Spleen (tissue), 11 donors: Measurements from ENCODE around the gene ANKZF1. TPM values are rescaled to one million over a fixed set of nuclear protein-coding genes. Genes with fewer than 3 reads are reported as not detected.
A peak's percentile ranks its signal among the peaks of the same experiment; 100 is the strongest.

Experiments
- DNase-seq: peaks from one replicate; pipeline ENCODE4 v3.0.0-alpha.2; 2020
- H3K27ac ChIP-seq, 8 donors: fragments of 200-600 bp; sonication (generic) in 7 of 8; 1 replicate in 4 of 8; 2 replicates in 4 of 8; pipeline versions ENCODE4 v1.5.0 to v1.8.0; 2016 to 2021; ENCODE audit warnings: inconsistent platforms in 4 of 8, mild to moderate bottlenecking in 4 of 8, moderate library complexity in 1 of 8
- H3K27me3 ChIP-seq, 7 donors: fragments of 200-600 bp; sonication (generic) in 6 of 7; replicated peaks in 1 of 7; 1 replicate in 4 of 7; 2 replicates in 3 of 7; pipeline versions ENCODE4 v1.5.0 to v1.8.0; 2016 to 2021; ENCODE audit warnings: inconsistent platforms in 3 of 7, mild to moderate bottlenecking in 1 of 7
- H3K36me3 ChIP-seq, 6 donors: fragments of 200-600 bp; sonication (generic) in 5 of 6; 1 replicate in 4 of 6; 2 replicates in 2 of 6; pipeline versions ENCODE4 v1.5.0 to v1.8.0; 2016 to 2021; ENCODE audit warnings: inconsistent platforms in 2 of 6
- H3K4me1 ChIP-seq, 6 donors: fragments of 200-600 bp; sonication (generic) in 5 of 6; 1 replicate in 3 of 6; 2 replicates in 3 of 6; pipeline versions ENCODE4 v1.5.0 to v1.8.0; 2016 to 2021; ENCODE audit warnings: inconsistent platforms in 3 of 6
- H3K4me3 ChIP-seq, 8 donors: fragments of 200-600 bp; sonication (generic) in 7 of 8; 1 replicate in 4 of 8; 2 replicates in 4 of 8; pipeline versions ENCODE4 v1.5.0 to v1.8.0; 2016 to 2021; ENCODE audit warnings: inconsistent platforms in 4 of 8, mild to moderate bottlenecking in 4 of 8, moderate library complexity in 2 of 8
- H3K9me3 ChIP-seq, 8 donors: fragments of 200-600 bp; sonication (generic) in 7 of 8; 1 replicate in 4 of 8; 2 replicates in 4 of 8; pipeline versions ENCODE4 v1.5.0 to v1.8.0; 2016 to 2021; ENCODE audit warnings: inconsistent platforms in 4 of 8
- POLR2A ChIP-seq, 3 donors: fragments of 450-650 bp; IDR thresholded peaks; one replicate each; pipeline ENCODE4 v1.5.1; 2017; ENCODE audit warnings: antibody characterized with exemption in 3 of 3, mild to moderate bottlenecking in 1 of 3
- POLR2AphosphoS5 ChIP-seq, 3 donors: sonication (generic); formaldehyde crosslinking; IDR thresholded peaks; one replicate each; pipeline ENCODE4 v1.5.1; 2017; ENCODE audit warnings: antibody characterized with exemption in 3 of 3
- WGBS, 5 donors: extraction: QIAGEN DNeasy Blood & Tissue Kit in 3 of 5; methylation state at CpG; one replicate each; pipeline versions ENCODE4 v1.1.5 to v1.1.7; 2013 to 2018; 5-methylcytosine and 5-hydroxymethylcytosine counted together
- intact Hi-C: fragments of 100-400 bp; cut with DNase I; formaldehyde crosslinking; loops from one replicate; pipeline ENCODE4 v1.15.0; 2023; ENCODE audit warnings: low total_unique reads
- polyA plus RNA-seq, 3 donors: library from polyadenylated mRNA; stranded (reverse); fragments of 200-250 nt; gene quantifications; one replicate each; pipeline ENCODE4 v1.2.1, GENCODE V29; 2013
- total RNA-seq, 7 donors: library from RNA; depleted of rRNA in 3 of 7; stranded (reverse); fragments of >200 nt in 3 of 7; fragmentation: NEBNext Ultra II Directional in 4 of 7; extraction: Animal tissue kit (Norgen Biotek cat#: 25700) in 4 of 7; gene quantifications; one replicate each; pipeline versions ENCODE4 v1.1.0 to v1.2.1, GENCODE V29; 2016 to 2021
- TF ChIP-seq, protein P1 (sequence below), 11 experiments: fragments of 200-600 bp in 7 of 11; fragments of 450-650 bp in 4 of 11; sonication (generic) in 4 of 11; IDR thresholded peaks in 8 of 11; conservative IDR thresholded peaks in 3 of 11; 1 replicate in 7 of 11; 2 replicates in 4 of 11; pipeline versions ENCODE4 v1.4.0 to v1.8.0; 2016 to 2021; ENCODE audit warnings: antibody characterized with exemption in 11 of 11, inconsistent platforms in 4 of 11, mild to moderate bottlenecking in 1 of 11
- donor health status: healthy with polysubstance abuse.
- donor health status: DM: no; HTN: no; CAD: no; lungs with moderate emphysema.
- donor health status: DM: no; HTN: no; CAD: no.
- donor health status: Bipolar disorder and iron deficiency.
- donor health status: healthy.
- donor health status: DM: no; HTN: no; CAD: no.
- donor health status: DM: yes; HTN: yes; CAD: no.

ANKZF1 gene
- total and polyA plus RNA-seq, 10 donors = 30.5 to 141 (median 71.1) TPM

DNA sequence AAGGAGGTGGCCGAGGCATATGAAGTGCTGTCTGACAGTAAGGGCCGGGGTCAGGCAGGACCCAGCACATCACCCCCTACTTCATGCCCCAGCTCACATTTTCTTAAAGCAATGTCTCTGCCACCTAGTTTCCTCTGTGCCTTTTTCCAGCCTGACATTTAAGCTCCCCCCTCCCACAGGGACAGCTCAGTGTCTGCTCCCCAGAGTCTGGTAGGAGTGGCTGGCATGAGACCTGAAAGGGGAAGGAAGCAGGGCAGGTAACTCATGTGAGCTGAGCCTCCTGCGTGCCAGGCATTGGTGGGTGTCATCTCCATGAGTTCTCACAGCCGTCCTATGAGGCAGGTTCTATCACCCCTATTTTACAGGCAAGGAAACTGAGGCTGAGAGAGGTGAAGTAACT is 51.0 kb downstream of the ANKZF1 start:
- H3K4me1 ChIP-seq = peaks cover 26 to 80% (median 48%) of the 10 kb centered on the region in 6 donors
- H3K36me3 ChIP-seq = peaks cover 0 to 54% (median 46%) of the 10 kb centered on the region in 6 donors
- no peaks in the 10 kb centered on the region for H3K27me3 ChIP-seq
- TF ChIP-seq, protein P1, sequence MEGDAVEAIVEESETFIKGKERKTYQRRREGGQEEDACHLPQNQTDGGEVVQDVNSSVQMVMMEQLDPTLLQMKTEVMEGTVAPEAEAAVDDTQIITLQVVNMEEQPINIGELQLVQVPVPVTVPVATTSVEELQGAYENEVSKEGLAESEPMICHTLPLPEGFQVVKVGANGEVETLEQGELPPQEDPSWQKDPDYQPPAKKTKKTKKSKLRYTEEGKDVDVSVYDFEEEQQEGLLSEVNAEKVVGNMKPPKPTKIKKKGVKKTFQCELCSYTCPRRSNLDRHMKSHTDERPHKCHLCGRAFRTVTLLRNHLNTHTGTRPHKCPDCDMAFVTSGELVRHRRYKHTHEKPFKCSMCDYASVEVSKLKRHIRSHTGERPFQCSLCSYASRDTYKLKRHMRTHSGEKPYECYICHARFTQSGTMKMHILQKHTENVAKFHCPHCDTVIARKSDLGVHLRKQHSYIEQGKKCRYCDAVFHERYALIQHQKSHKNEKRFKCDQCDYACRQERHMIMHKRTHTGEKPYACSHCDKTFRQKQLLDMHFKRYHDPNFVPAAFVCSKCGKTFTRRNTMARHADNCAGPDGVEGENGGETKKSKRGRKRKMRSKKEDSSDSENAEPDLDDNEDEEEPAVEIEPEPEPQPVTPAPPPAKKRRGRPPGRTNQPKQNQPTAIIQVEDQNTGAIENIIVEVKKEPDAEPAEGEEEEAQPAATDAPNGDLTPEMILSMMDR (IDR thresholded peaks at IDR 0.05 in 8 of 11, conservative IDR thresholded peaks at IDR 0.05 in 3 of 11) = no peak
- TF ChIP-seq POLR2AphosphoS5 (IDR thresholded peaks at IDR 0.05) (no peak), POLR2A (IDR thresholded peaks at IDR 0.05) (no peak)
- no peaks in the 10 kb centered on the region for H3K9me3 ChIP-seq
- 82 to 89% (median 86%) methylated on average over 4 of the region's 4 CpGs for WGBS, 5 donors
- no peak for DNase-seq
- peak overlapping the region in 5 of 8 donors; percentile 19 to 99 (median 99) for H3K27ac ChIP-seq
- intact Hi-C loops = no loop called here
- H3K4me3 ChIP-seq = peak overlapping the region in 1 of 8 donors; percentile 78

DNA sequence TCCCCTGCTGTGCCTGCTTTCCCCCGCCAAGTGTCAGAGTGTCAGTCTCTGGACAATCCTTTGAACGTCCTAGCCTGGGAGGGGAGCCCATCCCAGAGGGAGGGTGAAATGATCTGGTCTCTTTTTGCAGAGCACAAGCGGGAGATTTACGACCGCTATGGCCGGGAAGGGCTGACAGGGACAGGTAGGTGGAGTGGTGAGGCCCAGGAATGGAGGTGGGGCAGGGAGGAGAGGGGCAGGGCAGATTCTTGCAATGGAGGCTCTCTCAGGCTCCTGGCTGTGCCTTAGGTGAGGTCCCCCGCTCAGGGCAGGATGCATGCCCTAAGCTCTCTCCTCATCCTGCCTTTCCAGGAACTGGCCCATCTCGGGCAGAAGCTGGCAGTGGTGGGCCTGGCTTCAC is 52.0 kb downstream of the ANKZF1 start:
- Histone ChIP-seq H3K27me3 (no peaks in the 10 kb centered on the region), H3K4me3 (no peak overlapping the region), H3K36me3 (peaks cover 0 to 63% (median 49%) of the 10 kb centered on the region in 6 donors), H3K9me3 (no peaks in the 10 kb centered on the region), H3K27ac (peak overlapping the region in 4 of 8 donors; percentile 2 to 99 (median 32)), H3K4me1 (peaks cover 26 to 88% (median 53%) of the 10 kb centered on the region in 6 donors)
- WGBS, 5 donors = 84 to 96% (median 92%) methylated on average over 8 of the region's 8 CpGs
- intact Hi-C loops = no loop called here
- peak; percentile 72 for DNase-seq
- TF ChIP-seq, protein P1 (IDR thresholded peaks at IDR 0.05 in 8 of 11, conservative IDR thresholded peaks at IDR 0.05 in 3 of 11) = no peak
- TF ChIP-seq POLR2AphosphoS5 (IDR thresholded peaks at IDR 0.05) (no peak), POLR2A (IDR thresholded peaks at IDR 0.05) (no peak)

DNA sequence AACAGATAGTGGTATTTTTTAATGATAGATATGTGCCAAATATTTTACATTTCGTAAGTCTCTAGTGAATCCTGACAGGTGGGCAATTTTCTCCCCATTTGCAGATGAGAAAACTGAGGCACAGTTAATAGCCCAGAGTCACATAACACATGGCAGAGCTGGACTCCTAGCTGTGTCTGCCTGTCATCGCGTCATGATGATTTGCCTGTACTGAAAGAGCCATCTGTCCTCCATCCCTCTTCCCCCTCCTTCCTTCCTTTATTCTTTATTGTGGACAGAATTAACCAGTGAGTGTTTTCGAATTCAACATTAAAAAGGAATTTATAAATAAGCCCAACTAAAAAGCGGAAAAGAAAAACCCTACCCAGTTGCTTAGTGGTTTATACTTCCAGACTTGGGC is 52.8 kb downstream of the ANKZF1 start:
- Histone ChIP-seq H3K36me3 (peaks cover 0 to 67% (median 49%) of the 10 kb centered on the region in 6 donors), H3K27me3 (no peaks in the 10 kb centered on the region), H3K9me3 (no peaks in the 10 kb centered on the region), H3K4me3 (no peak overlapping the region), H3K27ac (peak overlapping the region in 6 of 8 donors; percentile 20 to 99 (median 50)), H3K4me1 (peaks cover 26 to 85% (median 50%) of the 10 kb centered on the region in 6 donors)
- intact Hi-C loops = no loop called here
- 85 to 93% (median 90%) methylated on average over 5 of the region's 5 CpGs for WGBS, 5 donors
- TF ChIP-seq, protein P1 (IDR thresholded peaks at IDR 0.05 in 8 of 11, conservative IDR thresholded peaks at IDR 0.05 in 3 of 11) = no peak
- DNase-seq = no peak

DNA sequence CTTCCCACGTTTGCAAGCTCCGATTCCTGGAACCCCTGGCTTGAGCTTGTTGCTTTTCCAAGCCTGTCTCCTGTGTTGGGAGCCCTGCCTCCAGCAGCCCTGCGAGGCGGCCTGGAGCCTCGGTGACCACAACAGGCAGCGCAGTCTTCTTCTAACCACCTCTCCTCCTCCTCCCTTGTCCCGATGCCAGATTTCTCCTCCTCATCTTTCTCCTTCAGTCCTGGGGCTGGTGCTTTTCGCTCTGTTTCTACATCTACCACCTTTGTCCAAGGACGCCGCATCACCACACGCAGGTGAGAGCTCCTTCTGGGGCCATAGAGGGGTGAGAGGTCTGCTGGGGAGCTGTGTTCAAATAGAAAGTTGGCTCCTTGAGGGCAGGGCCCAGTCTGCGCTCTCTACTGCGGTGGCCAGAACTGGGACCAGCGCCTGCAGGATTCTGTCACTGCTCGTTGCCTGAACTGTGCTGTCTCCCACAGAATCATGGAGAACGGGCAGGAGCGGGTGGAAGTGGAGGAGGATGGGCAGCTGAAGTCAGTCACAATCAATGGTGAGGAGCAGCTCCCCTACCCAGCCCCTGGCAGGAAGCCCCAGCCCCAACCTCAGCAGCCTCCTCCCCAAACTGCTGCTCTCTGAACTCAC is 53.5 kb downstream of the ANKZF1 start:
- intact Hi-C loops = no loop called here
- no peaks in the 10 kb centered on the region for H3K27me3 ChIP-seq
- peaks cover 0 to 67% (median 49%) of the 10 kb centered on the region in 6 donors for H3K36me3 ChIP-seq
- H3K4me1 ChIP-seq = peaks cover 20 to 78% (median 43%) of the 10 kb centered on the region in 6 donors
- H3K9me3 ChIP-seq = no peaks in the 10 kb centered on the region
- DNase-seq = no peak
- TF ChIP-seq POLR2A (IDR thresholded peaks at IDR 0.05) (no peak), POLR2AphosphoS5 (IDR thresholded peaks at IDR 0.05) (peak in 1 of 3 donors; percentile 40)
- TF ChIP-seq, protein P1 (IDR thresholded peaks at IDR 0.05 in 8 of 11, conservative IDR thresholded peaks at IDR 0.05 in 3 of 11) = no peak
- no peak overlapping the region for H3K4me3 ChIP-seq
- H3K27ac ChIP-seq = peak overlapping the region in 6 of 8 donors; percentile 20 to 58 (median 44)
- 87 to 94% (median 90%) methylated on average over 16 to 17 of the region's 17 CpGs for WGBS, 5 donors
